Neural progenitor cell (in vitro differentiated cells): ENCODE results near the gene MUC12.

ENCODE experiments used
- EZH2 ChIP-seq: fragments of 200-600 bp; sonication (generic); IDR thresholded peaks from 2 replicates; pipeline ENCODE4 v1.6.1; 2017; ENCODE audit warnings: antibody characterized with exemption, mild to moderate bottlenecking, moderate library complexity
- TF ChIP-seq, protein P1 (sequence below): fragments of 200-600 bp; sonication (generic); IDR thresholded peaks from 2 replicates; pipeline ENCODE4 v1.5.1; 2017; ENCODE audit warnings: antibody characterized with exemption, mild to moderate bottlenecking

DNA sequence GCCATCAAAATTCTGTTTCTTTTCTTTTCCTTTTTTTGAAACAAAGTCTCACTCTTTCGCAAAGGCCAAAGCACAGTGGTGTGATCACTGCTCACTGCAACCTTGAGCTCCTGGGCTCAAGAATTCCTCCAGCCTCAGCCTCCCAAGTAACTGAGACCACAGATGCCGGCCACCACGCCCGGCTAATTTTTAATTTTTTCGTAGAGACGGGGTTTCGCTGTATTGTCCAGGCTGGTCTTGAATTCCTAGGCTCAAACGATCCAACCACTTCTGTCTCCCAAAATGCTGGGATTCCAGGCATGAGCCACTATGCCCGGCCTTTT lies 90.2 kb downstream of the MUC12 start:
- TF ChIP-seq, protein P1, sequence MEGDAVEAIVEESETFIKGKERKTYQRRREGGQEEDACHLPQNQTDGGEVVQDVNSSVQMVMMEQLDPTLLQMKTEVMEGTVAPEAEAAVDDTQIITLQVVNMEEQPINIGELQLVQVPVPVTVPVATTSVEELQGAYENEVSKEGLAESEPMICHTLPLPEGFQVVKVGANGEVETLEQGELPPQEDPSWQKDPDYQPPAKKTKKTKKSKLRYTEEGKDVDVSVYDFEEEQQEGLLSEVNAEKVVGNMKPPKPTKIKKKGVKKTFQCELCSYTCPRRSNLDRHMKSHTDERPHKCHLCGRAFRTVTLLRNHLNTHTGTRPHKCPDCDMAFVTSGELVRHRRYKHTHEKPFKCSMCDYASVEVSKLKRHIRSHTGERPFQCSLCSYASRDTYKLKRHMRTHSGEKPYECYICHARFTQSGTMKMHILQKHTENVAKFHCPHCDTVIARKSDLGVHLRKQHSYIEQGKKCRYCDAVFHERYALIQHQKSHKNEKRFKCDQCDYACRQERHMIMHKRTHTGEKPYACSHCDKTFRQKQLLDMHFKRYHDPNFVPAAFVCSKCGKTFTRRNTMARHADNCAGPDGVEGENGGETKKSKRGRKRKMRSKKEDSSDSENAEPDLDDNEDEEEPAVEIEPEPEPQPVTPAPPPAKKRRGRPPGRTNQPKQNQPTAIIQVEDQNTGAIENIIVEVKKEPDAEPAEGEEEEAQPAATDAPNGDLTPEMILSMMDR, result peak; percentile 2
- TF ChIP-seq EZH2, result no peak
